Activated naive CD4-positive, alpha-beta T cell treated with anti-CD3 and anti-CD28 coated beads, Interleukin-2, amount 50 U/mL, for 24 hours (primary cell): Measurements from ENCODE around the gene C19orf53.
"Not testable (repeated sequence)": the region's sequence is repeated elsewhere in the genome, so short reads cannot be mapped to it uniquely, and the experiment has no call there.

ENCODE experiments used
- H3K27ac Mint-ChIP-seq: one replicate; pipeline ENCODE4 v1.8.0; 2021; ENCODE audit warnings: mild to moderate bottlenecking, mixed read lengths
- H3K27me3 Mint-ChIP-seq: one replicate; pipeline ENCODE4 v1.8.0; 2021; ENCODE audit warnings: mixed read lengths
- H3K36me3 Mint-ChIP-seq: one replicate; pipeline ENCODE4 v1.8.0; 2021; ENCODE audit warnings: mixed read lengths
- H3K4me1 Mint-ChIP-seq: one replicate; pipeline ENCODE4 v1.8.0; 2021; ENCODE audit warnings: mixed read lengths
- H3K4me3 Mint-ChIP-seq: one replicate; pipeline ENCODE4 v1.8.0; 2021; ENCODE audit warnings: mild to moderate bottlenecking, mixed read lengths
- H3K9me3 Mint-ChIP-seq: one replicate; pipeline ENCODE4 v1.8.0; 2021; ENCODE audit warnings: mixed read lengths

C19orf53 gene

DNA sequence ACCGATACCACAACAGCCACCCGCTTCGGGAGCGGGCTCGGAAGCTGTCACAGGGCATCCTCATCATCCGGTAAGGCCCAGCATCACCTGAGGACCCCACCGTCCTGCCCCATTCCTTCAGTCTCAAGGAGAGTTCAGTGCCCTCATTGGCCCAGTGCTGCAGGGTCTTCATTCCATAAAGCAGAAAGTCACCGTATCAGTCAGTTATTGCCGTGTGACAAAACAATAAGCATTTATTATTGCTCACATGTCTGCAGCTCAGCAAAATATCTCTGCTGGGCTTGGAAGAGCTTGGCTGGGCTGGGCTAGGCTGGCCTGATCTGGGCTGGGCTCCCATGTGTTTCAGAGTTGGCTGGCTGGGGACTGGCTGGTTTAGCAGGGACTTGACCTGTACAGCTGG, 18.0 kb upstream of the C19orf53 start:
- peaks cover 12% of the 10 kb centered on the region for H3K36me3 Mint-ChIP-seq
- H3K4me3 Mint-ChIP-seq = no peak overlapping the region
- H3K27me3 Mint-ChIP-seq = no peaks in the 10 kb centered on the region
- H3K9me3 Mint-ChIP-seq = no peaks in the 10 kb centered on the region
- peaks cover under 1% of the 10 kb centered on the region for H3K4me1 Mint-ChIP-seq
- no peak overlapping the region for H3K27ac Mint-ChIP-seq

DNA sequence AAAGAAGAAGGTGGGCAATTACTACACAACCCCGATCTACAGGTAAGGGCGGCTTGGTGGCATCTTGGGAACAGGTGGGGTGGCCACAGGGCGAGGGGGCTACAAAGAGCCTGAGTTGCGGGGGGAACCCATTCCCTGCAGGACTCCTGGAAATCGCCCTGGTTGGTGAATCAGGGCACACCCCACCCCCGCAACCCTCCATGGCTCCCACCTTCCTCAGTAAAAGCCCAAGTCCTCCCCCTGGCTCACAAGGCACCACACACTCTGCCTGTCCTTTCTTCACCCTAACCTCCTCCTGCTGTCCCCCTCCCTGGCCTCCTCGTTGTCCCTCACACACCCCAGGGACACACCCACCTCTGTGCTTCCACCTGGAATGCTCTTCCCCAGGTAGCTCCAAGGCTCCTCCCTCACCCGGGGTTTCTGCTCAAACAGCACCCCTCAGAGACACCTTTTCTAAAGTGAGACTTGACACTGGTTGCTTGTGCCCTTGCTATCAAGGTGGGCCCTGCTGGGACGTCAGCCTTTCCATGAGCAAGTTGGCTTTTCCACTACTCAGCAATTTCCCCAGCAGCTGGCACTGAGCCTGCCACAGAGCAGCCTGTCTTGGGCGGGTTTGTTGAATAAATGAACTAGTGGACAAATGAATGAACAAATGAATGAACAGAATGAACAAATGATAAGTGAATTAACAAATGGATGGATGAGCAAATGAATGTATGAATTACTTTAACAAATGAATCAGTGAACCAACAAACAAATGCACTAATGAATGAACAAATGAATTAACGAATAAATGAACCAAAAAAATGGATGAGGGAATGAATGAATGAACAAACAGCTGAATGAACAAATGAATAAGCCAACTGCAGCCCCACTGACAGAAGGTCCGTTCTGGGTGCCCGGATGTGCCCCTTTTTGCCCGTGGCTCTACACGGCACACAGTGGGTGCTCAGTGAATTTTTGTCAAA, 16.2 kb upstream of the C19orf53 start:
- Mint-ChIP-seq H3K27me3 (no peaks in the 10 kb centered on the region), H3K9me3 (no peaks in the 10 kb centered on the region), H3K36me3 (peaks cover 14% of the 10 kb centered on the region), H3K27ac (no peak overlapping the region), H3K4me1 (peaks cover 3% of the 10 kb centered on the region), H3K4me3 (no peak overlapping the region)

DNA sequence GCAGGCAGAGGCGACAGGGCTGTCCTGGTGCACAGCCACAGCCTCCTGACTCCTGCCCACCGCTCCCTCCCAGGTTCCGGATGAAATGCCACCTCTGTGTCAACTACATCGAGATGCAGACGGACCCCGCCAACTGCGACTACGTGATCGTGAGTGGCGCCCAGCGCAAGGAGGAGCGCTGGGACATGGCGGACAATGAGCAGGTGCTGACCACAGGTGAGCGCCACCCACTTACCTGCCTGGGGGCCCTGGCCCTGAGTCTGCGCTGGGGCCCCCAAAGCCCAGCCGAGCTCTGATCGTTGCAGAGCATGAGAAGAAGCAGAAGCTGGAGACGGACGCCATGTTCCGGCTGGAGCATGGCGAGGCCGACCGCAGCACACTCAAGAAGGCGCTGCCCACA, 15.5 kb upstream of the C19orf53 start:
- Mint-ChIP-seq H3K27me3 (no peaks in the 10 kb centered on the region), H3K4me3 (no peak overlapping the region), H3K27ac (no peak overlapping the region), H3K9me3 (no peaks in the 10 kb centered on the region), H3K36me3 (peaks cover 14% of the 10 kb centered on the region), H3K4me1 (peaks cover 5% of the 10 kb centered on the region)

DNA sequence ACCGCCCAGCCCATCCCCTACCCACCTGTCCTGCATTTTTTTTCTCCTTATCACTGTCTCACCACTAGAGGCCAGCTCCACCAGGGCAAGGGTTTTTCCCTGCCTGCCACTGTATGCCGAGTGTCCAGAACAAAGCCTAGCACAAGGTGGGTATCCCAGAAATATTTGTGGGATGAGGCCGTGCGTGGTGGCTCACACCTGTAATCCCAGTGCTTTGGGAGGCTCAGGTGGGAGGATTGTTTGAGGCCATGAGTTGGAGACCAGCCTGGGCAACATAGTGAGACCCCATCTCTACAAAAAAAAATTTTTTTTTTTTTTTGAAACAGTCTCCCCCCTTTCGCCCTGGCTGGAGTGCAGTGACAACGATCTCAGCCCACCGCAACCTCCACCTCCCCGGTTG, 12.8 kb upstream of the C19orf53 start:
- no peaks in the 10 kb centered on the region for H3K9me3 Mint-ChIP-seq
- no peaks in the 10 kb centered on the region for H3K27me3 Mint-ChIP-seq
- H3K27ac Mint-ChIP-seq = no peak overlapping the region
- H3K4me1 Mint-ChIP-seq = peaks cover 21% of the 10 kb centered on the region
- H3K36me3 Mint-ChIP-seq = peaks cover 9% of the 10 kb centered on the region
- H3K4me3 Mint-ChIP-seq = no peak overlapping the region

DNA sequence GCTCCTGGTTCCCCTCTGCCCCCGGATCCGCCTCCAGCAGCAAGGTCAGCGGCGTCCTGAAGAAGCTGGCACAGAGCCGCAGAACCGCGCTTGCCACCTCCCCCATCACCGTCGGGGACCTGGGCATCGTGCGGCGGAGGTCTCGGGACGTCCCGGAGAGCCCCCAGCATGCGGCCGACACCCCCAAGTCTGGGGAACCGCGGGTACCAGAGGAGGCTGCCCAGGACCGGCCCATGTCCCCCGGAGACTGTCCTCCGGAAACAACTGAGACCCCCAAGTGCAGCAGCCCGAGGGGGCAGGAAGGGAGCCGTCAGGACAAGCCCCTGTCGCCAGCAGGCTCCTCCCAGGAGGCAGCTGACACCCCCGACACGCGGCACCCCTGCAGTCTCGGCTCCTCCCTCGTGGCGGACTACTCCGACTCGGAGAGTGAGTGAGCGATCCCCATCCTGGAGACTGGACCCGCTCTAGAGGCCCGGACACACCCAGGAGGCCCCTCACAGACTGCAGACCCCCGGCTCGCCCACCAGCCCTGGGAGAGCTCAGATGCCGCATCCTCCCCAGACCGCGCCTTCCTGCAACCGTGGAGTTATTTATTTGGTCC, 11.5 kb upstream of the C19orf53 start:
- Mint-ChIP-seq H3K4me3 (no peak overlapping the region), H3K27ac (no peak overlapping the region), H3K4me1 (peaks cover 24% of the 10 kb centered on the region), H3K27me3 (no peaks in the 10 kb centered on the region), H3K9me3 (no peaks in the 10 kb centered on the region), H3K36me3 (peaks cover 6% of the 10 kb centered on the region)

DNA sequence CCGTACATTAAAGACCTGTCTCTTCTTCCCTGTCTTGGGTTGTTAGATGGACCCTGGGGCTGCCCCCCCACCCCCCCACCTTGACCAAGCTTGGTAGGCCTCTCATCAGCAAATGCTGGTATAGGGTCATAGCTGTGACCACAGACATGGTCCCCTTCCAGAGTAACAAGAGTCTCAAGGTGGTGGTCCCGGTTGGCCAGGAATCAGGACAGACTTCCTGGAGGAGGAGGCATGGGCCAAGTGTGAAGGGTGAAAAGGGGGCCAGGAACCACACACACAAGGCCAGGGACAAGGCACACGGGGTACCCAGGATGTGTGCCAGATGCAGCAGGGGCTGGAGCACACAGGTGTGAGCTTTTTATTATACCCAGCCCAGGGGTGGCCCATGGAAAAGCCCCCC, 11.0 kb upstream of the C19orf53 start:
- no peak overlapping the region for H3K27ac Mint-ChIP-seq
- no peaks in the 10 kb centered on the region for H3K9me3 Mint-ChIP-seq
- peaks cover 3% of the 10 kb centered on the region for H3K36me3 Mint-ChIP-seq
- H3K27me3 Mint-ChIP-seq = no peaks in the 10 kb centered on the region
- H3K4me3 Mint-ChIP-seq = peak overlapping the region; percentile 58
- H3K4me1 Mint-ChIP-seq = peaks cover 24% of the 10 kb centered on the region

DNA sequence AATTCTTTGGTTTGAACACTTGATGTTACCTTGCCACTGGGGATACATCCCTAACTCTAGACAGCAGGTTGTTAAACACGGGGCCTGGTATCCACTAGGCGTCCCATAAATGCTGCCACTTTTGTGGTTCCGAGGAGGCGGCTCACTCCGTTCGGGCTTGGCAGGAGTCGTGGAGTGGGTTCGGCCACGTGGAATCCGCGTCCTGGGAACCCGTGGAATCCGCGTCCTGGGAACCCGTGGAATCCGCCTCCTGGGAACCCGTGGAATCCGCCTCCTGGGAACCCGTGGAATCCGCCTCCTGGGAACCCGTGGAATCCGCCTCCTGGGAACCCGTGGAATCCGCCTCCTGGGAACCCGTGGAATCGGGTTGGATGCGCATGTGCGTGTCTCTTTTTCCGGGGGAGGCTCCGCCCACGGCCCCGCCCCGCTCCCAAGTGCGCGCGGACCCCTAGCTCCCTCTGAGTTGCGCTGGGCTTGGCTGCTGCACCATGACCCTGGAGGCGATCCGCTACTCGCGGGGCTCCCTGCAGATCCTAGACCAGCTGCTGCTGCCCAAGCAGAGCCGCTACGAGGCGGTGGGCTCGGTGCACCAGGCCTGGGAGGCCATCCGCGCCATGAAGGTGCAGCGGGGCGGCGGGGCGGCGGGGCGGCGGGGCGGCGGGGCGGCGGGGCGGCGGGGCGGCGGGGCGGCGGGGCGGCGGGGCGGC, 10.0 kb upstream of the C19orf53 start, which contains the start of gene MRI1:
TSS of gene MRI1 (plus strand) at position 422 of the 707 bp plus-strand sequence. CDS start at position 489, 67 bp downstream.
- Mint-ChIP-seq H3K4me3 (peak within 1 kb of the TSS; percentile 90), H3K4me1 (peaks cover 24% of the 10 kb centered on the region), H3K27me3 (no peaks in the 10 kb centered on the region), H3K36me3 (peaks cover 2% of the 10 kb centered on the region), H3K9me3 (no peaks in the 10 kb centered on the region), H3K27ac (peak within 1 kb of the TSS; percentile 80)

DNA sequence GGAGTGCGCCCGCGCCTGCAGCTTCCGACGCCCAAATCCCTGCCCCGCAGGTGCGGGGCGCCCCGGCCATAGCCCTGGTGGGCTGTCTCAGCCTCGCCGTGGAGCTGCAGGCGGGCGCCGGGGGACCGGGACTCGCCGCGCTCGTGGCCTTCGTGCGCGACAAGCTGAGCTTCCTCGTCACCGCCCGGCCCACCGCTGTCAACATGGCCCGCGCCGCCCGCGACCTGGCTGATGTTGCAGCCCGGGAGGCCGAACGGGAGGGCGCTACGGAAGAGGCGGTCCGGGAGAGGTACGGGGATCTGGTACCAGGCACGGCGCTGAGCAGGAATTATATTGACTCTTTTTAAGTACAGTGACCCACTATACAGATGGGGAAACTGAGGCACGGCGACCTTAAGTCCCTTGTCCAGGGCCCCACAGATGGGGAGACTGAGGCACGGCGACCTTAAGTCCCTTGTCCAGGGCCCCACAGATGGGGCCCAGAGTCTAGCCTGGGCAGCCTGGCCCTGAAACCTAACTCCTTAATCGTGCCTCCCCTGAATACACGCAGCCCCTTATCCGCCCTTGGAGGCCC, 9.3 kb upstream of the C19orf53 start:
- Mint-ChIP-seq H3K27me3 (no peaks in the 10 kb centered on the region), H3K4me1 (peaks cover 24% of the 10 kb centered on the region), H3K4me3 (peak overlapping the region; percentile 88), H3K36me3 (peaks cover 2% of the 10 kb centered on the region), H3K9me3 (no peaks in the 10 kb centered on the region), H3K27ac (peak overlapping the region; percentile 80)

DNA sequence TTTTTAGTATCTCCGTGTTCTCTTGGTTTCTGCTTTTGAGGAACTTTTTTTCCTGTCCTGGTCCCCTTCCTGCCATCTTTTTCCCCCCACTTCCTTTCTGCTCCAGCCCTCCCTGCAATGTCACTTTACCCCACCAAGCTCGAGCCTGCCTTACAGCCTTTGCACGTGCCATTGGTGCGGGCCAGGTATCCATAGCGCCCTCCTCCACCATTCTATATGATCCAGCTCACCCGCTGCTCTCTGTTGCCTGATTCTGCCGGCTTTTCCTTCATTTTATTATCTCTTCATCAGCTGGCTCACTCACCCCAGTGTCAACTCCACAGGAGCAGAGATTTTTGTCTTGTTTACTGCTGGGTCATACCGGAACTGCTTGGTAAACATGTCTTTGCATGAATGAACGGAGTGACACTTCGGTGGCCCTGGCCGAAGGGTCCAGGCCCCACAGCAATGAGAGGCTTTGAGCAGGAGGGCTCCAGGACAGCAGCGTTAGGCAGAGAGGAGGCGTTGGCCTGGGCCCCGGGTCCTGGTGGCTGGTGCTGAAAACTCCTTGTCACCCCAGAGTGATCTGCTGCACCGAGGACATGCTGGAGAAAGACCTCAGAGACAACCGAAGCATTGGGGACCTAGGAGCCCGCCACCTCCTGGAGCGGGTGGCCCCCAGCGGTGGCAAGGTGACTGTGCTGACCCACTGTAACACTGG, 8.7 kb upstream of the C19orf53 start:
- peaks cover 2% of the 10 kb centered on the region for H3K36me3 Mint-ChIP-seq
- peak overlapping the region; percentile 88 for H3K4me3 Mint-ChIP-seq
- no peaks in the 10 kb centered on the region for H3K27me3 Mint-ChIP-seq
- H3K9me3 Mint-ChIP-seq = no peaks in the 10 kb centered on the region
- peaks cover 24% of the 10 kb centered on the region for H3K4me1 Mint-ChIP-seq
- peak overlapping the region; percentile 80 for H3K27ac Mint-ChIP-seq

DNA sequence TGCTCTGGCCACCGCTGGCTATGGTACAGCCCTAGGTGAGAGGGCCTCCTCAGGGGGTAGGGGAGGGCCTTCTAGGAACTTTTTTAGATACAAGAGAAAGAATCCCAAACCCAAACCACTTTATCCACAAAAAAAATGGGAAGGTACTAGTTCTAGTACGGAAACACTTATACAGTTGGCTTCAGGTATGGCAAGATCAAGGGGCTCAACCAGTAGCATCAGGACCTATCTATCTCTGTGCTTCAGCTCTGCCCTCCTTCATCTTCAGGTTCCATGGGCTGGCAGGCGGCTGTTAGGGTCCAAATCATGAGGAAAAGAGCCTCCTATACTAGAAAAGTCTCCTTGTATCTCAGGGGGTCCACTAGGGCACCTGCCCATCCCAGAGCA, 8.2 kb upstream of the C19orf53 start:
- H3K27me3 Mint-ChIP-seq = no peaks in the 10 kb centered on the region
- H3K36me3 Mint-ChIP-seq = peaks cover 2% of the 10 kb centered on the region
- peaks cover 24% of the 10 kb centered on the region for H3K4me1 Mint-ChIP-seq
- H3K4me3 Mint-ChIP-seq = no peak overlapping the region
- no peaks in the 10 kb centered on the region for H3K9me3 Mint-ChIP-seq
- no peak overlapping the region for H3K27ac Mint-ChIP-seq

DNA sequence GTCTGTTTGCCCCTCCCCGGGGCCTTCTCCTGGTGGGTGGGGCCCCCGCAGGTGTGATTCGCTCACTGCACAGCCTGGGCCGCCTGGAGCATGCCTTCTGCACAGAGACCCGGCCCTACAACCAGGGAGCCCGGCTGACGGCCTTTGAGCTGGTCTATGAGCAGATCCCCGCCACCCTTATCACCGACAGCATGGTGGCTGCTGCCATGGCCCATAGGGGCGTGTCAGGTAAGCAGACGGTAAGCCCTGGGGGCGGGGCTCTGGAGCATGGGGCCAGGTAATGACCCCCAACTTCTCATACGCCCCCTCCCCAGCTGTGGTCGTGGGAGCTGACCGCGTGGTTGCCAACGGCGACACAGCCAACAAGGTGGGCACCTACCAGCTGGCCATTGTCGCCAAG, 5.7 kb upstream of the C19orf53 start:
- no peaks in the 10 kb centered on the region for H3K27me3 Mint-ChIP-seq
- H3K4me1 Mint-ChIP-seq = peaks cover 21% of the 10 kb centered on the region
- no peaks in the 10 kb centered on the region for H3K36me3 Mint-ChIP-seq
- H3K27ac Mint-ChIP-seq = no peak overlapping the region
- H3K4me3 Mint-ChIP-seq = no peak overlapping the region
- no peaks in the 10 kb centered on the region for H3K9me3 Mint-ChIP-seq

DNA sequence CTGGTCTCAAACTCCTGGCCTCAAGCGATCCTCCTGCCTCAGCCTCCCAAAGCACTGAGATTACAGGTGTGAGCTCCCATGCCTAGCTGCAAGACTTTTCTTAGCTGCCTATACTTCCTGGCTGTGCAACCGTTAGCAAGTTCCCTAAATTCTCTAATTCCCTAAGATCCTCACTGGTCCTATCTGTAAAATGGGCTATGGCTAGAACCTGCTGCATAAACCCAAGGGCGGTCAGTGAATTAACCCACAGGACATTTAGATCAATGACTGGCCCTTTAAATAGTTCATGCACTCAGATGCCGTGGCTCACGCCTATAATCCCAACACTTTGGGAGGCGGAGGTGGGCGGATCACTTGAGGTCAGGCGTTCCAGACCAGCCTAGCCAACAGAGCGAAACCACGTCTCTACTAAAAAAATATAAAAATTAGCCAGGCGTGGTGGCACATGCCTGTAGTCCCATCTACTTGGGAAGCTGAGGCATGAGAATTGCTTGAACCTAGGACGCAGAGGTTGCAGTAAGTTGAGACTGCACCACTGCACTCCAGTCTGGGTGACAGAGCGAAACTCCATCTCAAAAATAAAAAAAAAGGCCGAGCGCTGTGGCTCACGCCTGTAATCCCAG, 4.1 kb upstream of the C19orf53 start:
- no peak overlapping the region for H3K4me3 Mint-ChIP-seq
- no peak overlapping the region for H3K27ac Mint-ChIP-seq
- no peaks in the 10 kb centered on the region for H3K9me3 Mint-ChIP-seq
- no peaks in the 10 kb centered on the region for H3K27me3 Mint-ChIP-seq
- H3K36me3 Mint-ChIP-seq = no peaks in the 10 kb centered on the region
- peaks cover 22% of the 10 kb centered on the region for H3K4me1 Mint-ChIP-seq

DNA sequence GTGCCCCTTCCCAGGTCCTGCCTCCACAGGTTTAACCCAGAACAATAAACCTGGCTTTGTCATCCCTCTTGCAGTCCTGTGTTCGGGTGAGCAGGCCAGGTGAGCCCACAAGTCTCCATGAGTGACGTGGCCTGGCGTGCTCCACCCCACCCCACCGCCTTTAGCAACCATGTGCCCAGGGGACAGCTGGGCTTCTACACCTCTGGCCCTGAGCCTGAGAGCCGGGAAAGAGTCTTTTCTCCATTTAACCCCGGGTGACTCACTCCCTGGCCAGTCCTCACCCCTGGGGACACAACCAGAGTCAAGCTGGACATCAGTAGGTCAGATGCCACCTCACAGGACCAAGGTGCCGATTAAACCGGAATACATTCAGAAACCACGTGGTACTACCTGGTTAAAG, 4.1 kb downstream of the C19orf53 start:
- H3K9me3 Mint-ChIP-seq = no peaks in the 10 kb centered on the region
- peaks cover 44% of the 10 kb centered on the region for H3K4me1 Mint-ChIP-seq
- no peaks in the 10 kb centered on the region for H3K27me3 Mint-ChIP-seq
- no peak overlapping the region for H3K27ac Mint-ChIP-seq
- no peak overlapping the region for H3K4me3 Mint-ChIP-seq
- H3K36me3 Mint-ChIP-seq = peaks cover 12% of the 10 kb centered on the region

DNA sequence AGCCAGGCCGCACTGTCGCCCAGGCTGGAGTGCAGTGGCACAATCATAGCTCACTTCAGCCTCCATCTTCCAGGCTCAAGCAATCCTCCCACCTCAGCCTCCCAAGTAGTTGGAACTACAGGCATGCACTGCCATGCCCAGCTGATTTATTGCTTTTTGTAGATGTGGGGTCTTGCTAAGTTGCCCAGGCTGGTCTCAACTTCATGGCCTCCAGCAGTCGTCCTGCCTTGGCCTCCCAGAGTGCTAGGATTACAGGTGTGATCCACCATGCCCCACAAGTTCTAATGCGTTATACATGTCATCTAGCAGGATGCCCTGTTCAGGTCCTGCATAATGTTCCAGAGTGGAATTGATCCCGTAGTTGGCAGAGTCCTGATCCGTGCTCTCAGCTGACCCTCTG, 4.6 kb downstream of the C19orf53 start:
- Mint-ChIP-seq H3K4me1 (peaks cover 44% of the 10 kb centered on the region), H3K9me3 (no peaks in the 10 kb centered on the region), H3K36me3 (peaks cover 12% of the 10 kb centered on the region), H3K4me3 (no peak overlapping the region), H3K27me3 (no peaks in the 10 kb centered on the region), H3K27ac (peak overlapping the region; percentile 35)

DNA sequence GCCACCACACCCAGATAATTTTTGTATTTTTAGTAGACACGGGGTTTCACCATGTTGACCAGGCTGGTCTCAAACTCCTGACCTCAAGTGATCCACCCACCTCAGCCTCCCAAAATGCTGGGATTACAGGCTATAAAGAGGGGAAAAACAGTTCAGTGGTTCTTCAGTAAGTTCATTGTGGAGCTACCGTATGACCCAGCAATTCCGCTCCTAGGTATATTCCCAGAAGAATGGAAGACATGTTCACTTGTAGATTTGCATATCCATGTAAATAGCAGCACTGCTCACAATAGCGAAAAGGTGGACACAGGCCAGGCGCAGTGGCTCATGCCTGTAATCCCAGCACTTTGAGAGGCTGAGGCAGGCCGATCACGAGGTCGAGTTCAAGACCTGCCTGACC, 5.5 kb downstream of the C19orf53 start:
- H3K4me3 Mint-ChIP-seq, H3K27ac Mint-ChIP-seq, H3K27me3 Mint-ChIP-seq, H3K9me3 Mint-ChIP-seq: not testable (repeated sequence)
- H3K4me1 Mint-ChIP-seq = peaks cover 41% of the 10 kb centered on the region
- H3K36me3 Mint-ChIP-seq = peaks cover 12% of the 10 kb centered on the region
